B cell (primary cell): ENCODE measurements around the gene HNRNPK. TPM values are rescaled to one million over a fixed set of nuclear protein-coding genes. Genes with fewer than 3 reads are reported as not detected.

Experiments
- polyA plus RNA-seq: library from polyadenylated mRNA; depleted of rRNA; stranded (reverse); fragments of >200 nt; gene quantifications from 2 replicates; pipeline ENCODE4 v1.2.3, GENCODE V29; 2012
- small RNA-seq: library from RNA; depleted of rRNA; stranded (forward); fragments of <200 nt; gene quantifications from one replicate; pipeline ENCODE3, GENCODE V24; 2012; ENCODE audit warnings: low replicate concordance, low read depth; ENCODE audit not compliant: insufficient read length
- total RNA-seq, 2 donors: library from RNA; stranded (reverse); fragments of 120-200 nt in 1 of 2; gene quantifications; 1 replicate in 1 of 2; 2 replicates in 1 of 2; pipeline versions ENCODE4 v1.2.3 to v1.2.4, GENCODE V29; 2013 to 2022

HNRNPK gene
- total and polyA plus RNA-seq, 2 donors (not counting 1 experiment from before 2014, with no cell fraction given) = 210 to 524 TPM

Small RNA genes within 50 kb of the gene (small RNA-seq; reads per million reads assigned to genes)
- gene RF00019 = not detected

Other genes with a start within 250 kb of the HNRNPK start
- gene GKAP1, start 162.4 kb downstream of the HNRNPK start, total RNA-seq = 21.6 and 23.1 TPM in 2 replicates
- 2.7 and 5.8 TPM in 2 replicates for gene GKAP1, start 162.4 kb downstream of the HNRNPK start, polyA plus RNA-seq
- 10.0 and 10.7 TPM in 2 replicates for gene KIF27, start 58.8 kb downstream of the HNRNPK start, total RNA-seq
- 0.76 and 1.8 TPM in 2 replicates for gene KIF27, start 58.8 kb downstream of the HNRNPK start, polyA plus RNA-seq
- 8.6 and 8.9 TPM in 2 replicates for gene RMI1, start 590 bp upstream of the HNRNPK start, total RNA-seq
- 1.2 and 2.0 TPM in 2 replicates for gene RMI1, start 590 bp upstream of the HNRNPK start, polyA plus RNA-seq